ENCODE results near the gene DCAF7.

The DCAF7 gene

GRCh38 chr17:63525190-63525946, 24.9 kb upstream of the DCAF7 start:
- no peak for DNase-seq

GRCh38 chr17:63526861-63527260, 23.4 kb upstream of the DCAF7 start:
- no peak for DNase-seq

- DNase-seq, result no peak
These were observed 22.1 kb upstream of the DCAF7 start for GRCh38 chr17:63528183-63528582.

- no peak for DNase-seq
These were observed 20.3 kb upstream of the DCAF7 start for GRCh38 chr17:63529711-63530556.

GRCh38 chr17:63530557-63531021, 19.7 kb upstream of the DCAF7 start:
- DNase-seq, result no peak

- DNase-seq, result no peak
These were observed 19.0 kb upstream of the DCAF7 start for GRCh38 chr17:63531022-63531965.

GRCh38 chr17:63533433-63534077, 16.7 kb upstream of the DCAF7 start:
- DNase-seq, result no peak

GRCh38 chr17:63534078-63534570, 16.2 kb upstream of the DCAF7 start:
- DNase-seq, result no peak

GRCh38 chr17:63534816-63535455, 15.3 kb upstream of the DCAF7 start:
- DNase-seq, result no peak

- DNase-seq, result no peak
These were observed 14.6 kb upstream of the DCAF7 start for GRCh38 chr17:63535640-63536039.

GRCh38 chr17:63537001-63537400, 13.3 kb upstream of the DCAF7 start:
- no peak for DNase-seq

GRCh38 chr17:63537991-63538692, 12.1 kb upstream of the DCAF7 start:
- no peak for DNase-seq

- no peak for DNase-seq
These were observed 11.3 kb upstream of the DCAF7 start for GRCh38 chr17:63538693-63539595.

GRCh38 chr17:63540590-63540989, 9.7 kb upstream of the DCAF7 start:
- no peak for DNase-seq

GRCh38 chr17:63542218-63542545, 8.1 kb upstream of the DCAF7 start:
- no peak for DNase-seq

- no peak for DNase-seq
These were observed 7.1 kb upstream of the DCAF7 start for GRCh38 chr17:63542942-63543821.

GRCh38 chr17:63543822-63544420, 6.4 kb upstream of the DCAF7 start:
- no peak for DNase-seq

All from fibroblast of skin of scalp (primary cell).